ENCODE data around the gene TTLL1. TPM values are rescaled to one million over a fixed set of nuclear protein-coding genes. Genes with fewer than 3 reads are reported as not detected.
A peak's percentile ranks its signal among the peaks of the same experiment; 100 is the strongest.

Gene TTLL1
- total and polyA plus RNA-seq, 2 of the 4 experiments (the other 2 are of a cell fraction): 10.8 to 13.2 TPM

- H3K36me3 ChIP-seq (ENCODE audit: control insufficient read depth, insufficient read depth, low read length): peaks cover 12% of the 10 kb centered on the region
- H3K4me1 ChIP-seq (ENCODE audit: control insufficient read depth, insufficient read depth, low read length): peaks cover 2% of the 10 kb centered on the region
- peak overlapping the region; percentile 33; the same call in 1 of the 2 replicates for H2AK5ac ChIP-seq (ENCODE audit: low read depth, low read length)
- no peak overlapping the region for H3K56ac ChIP-seq (ENCODE audit: extremely low read depth, insufficient read depth, low read length)
- no peaks in the 10 kb centered on the region for H3K27me3 ChIP-seq (ENCODE audit: control insufficient read depth, insufficient read depth, low read length)
- TF ChIP-seq RFX5 (IDR thresholded peaks at IDR 0.05; ENCODE audit: low read depth, low read length) (no peak), SMC3 (IDR thresholded peaks at IDR 0.05; ENCODE audit: low read depth, low read length) (no peak), BHLHE40 (IDR thresholded peaks at IDR 0.05; ENCODE audit: low read depth, low read length) (no peak), CHD1 (IDR thresholded peaks at IDR 0.05; ENCODE audit: low read depth, low read length) (no peak), CEBPB (IDR thresholded peaks at IDR 0.05; ENCODE audit: low read depth, low read length) (no peak)
- TF ChIP-seq, protein P1, sequence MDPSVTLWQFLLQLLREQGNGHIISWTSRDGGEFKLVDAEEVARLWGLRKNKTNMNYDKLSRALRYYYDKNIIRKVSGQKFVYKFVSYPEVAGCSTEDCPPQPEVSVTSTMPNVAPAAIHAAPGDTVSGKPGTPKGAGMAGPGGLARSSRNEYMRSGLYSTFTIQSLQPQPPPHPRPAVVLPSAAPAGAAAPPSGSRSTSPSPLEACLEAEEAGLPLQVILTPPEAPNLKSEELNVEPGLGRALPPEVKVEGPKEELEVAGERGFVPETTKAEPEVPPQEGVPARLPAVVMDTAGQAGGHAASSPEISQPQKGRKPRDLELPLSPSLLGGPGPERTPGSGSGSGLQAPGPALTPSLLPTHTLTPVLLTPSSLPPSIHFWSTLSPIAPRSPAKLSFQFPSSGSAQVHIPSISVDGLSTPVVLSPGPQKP (IDR thresholded peaks at IDR 0.05; ENCODE audit: borderline replicate concordance, low read depth, low read length): no peak
- H3K23ac ChIP-seq (ENCODE audit: low read depth, low read length): no peak overlapping the region; the same call in 1 of the 2 replicates
- no peak overlapping the region for H3K4me3 ChIP-seq (ENCODE audit: insufficient read depth, low read depth, low read length)
- no peak overlapping the region; the same call in 1 of the 2 replicates for H4K91ac ChIP-seq (ENCODE audit: insufficient read depth, low read depth, low read length)
- no peak overlapping the region for H2BK15ac ChIP-seq (ENCODE audit: low read depth, low read length)
- peak overlapping the region; percentile 23 for H2AFZ ChIP-seq (replicated peaks; ENCODE audit: low read length, poor library complexity)
- no peak overlapping the region for H4K5ac ChIP-seq (ENCODE audit: low read depth, low read length)
- no peak overlapping the region for H3K4ac ChIP-seq (ENCODE audit: low read depth, low read length)
- no peak overlapping the region for H2BK120ac ChIP-seq (ENCODE audit: low read depth, low read length)
- H4K8ac ChIP-seq (ENCODE audit: low read depth in 2 of 2, low read length in 2 of 2): no peak overlapping the region
- H3K79me1 ChIP-seq (ENCODE audit: low read depth in 1 of 2, low read length in 2 of 2): no peaks in the 10 kb centered on the region
- no TSS peak for BruUV-seq (replicated peaks)
- no peak overlapping the region for H2BK20ac ChIP-seq (ENCODE audit: low read depth, low read length)
- in situ Hi-C loops (cut with MboI; ENCODE audit: low sequenced_read_pairs): no loop called here
- H2AK9ac ChIP-seq (replicated peaks; ENCODE audit: low read depth, low read length, poor library complexity): peak overlapping the region; percentile 11
- CTCF ChIA-PET: interaction anchor here (0.6 to 0.7 kb wide), 2 partner anchors 19 to 52 kb away, joined by 3 read pairs; partner anchors contain the start of gene PACSIN2
- H3K9ac ChIP-seq (ENCODE audit: low read depth, low read length): no peak overlapping the region
- no CpG with 5 or more reads among the region's 11 CpGs for WGBS, 2 experiments (ENCODE audit: extremely low coverage in 2 of 2, insufficient read length in 1 of 2)
- no peak overlapping the region for H3K4me2 ChIP-seq (ENCODE audit: low read depth, low read length)
- H3K9me3 ChIP-seq (ENCODE audit: control insufficient read depth, insufficient read depth, low read length): no peaks in the 10 kb centered on the region
- no peak overlapping the region for H3K18ac ChIP-seq (ENCODE audit: low read depth, low read length)
- H3K27ac ChIP-seq (ENCODE audit: insufficient read depth, low read length): no peak overlapping the region
- DNase-seq (peak; percentile 58), ATAC-seq (ENCODE audit: low read depth) (peak; percentile 61)
- H3K14ac ChIP-seq (replicated peaks; ENCODE audit: low read depth, low read length): no peak overlapping the region; the same call in 1 of the 2 replicates
- peaks cover 3% of the 10 kb centered on the region; the same call in 1 of the 2 replicates for H3K9me1 ChIP-seq (ENCODE audit: insufficient read depth, low read length)
- POLR2A ChIA-PET (ENCODE audit: unreplicated experiment): no interaction called here
- dilution Hi-C loops (cut with HindIII; ENCODE audit: low sequenced_read_pairs, unreplicated experiment): no loop called here
- intact Hi-C loops (cut with micrococcal nuclease): no loop called here
- peak overlapping the region; percentile 38 for H2BK5ac ChIP-seq (ENCODE audit: low read depth, low read length, poor library complexity, severe bottlenecking)
- peaks cover 5% of the 10 kb centered on the region; the same call in 1 of the 2 replicates for H4K20me1 ChIP-seq (ENCODE audit: insufficient read depth, low read length)
These were observed 22.3 kb downstream of the TTLL1 start for GRCh38 chr22:43066844-43067385.
